ENCODE data around the gene B3GAT1.

B3GAT1 gene

DNA sequence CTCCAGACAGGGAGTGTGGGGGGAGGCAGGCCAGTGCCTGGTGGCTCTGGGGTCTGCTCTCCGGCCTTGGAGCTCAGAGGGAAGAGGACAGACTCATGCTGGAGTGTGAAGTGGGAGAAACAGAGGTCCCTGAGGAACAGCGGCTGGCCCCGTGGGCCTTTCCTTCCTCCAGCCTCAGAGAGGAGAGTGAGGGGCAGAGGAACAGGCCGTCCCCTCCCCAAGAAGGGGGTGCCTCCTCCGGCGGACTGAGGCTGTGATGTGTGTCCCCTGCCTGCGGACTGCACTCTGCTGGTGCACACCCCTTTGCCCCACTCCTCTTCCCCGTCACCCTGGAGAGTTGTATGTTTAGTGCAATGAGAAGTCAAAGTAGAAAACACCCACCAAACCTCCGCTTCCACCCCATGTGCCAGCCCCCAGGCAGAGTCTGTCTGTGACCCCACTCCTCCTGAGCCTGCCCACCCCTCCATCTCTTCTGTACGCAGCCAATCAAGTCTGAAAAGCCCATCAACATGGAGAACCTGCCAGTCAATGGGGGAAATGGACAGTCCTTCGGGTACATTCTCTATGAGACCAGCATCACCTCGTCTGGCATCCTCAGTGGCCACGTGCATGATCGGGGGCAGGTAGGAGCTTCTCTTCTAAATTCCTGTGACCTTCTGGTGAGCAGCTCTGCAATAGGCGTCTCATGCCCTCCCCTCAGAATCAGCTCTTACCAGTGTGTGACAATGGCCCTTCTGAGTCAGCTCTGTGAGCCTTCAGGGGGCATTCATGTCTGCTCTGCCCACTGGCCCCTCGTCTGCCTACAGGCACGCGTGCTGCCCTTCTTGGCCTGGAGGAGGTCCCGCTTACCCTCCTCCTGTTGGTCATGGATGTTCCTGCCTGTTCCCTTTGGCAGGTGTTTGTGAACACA, 41.3 kb downstream of the B3GAT1 start:
- DNase-seq: no peak

DNA sequence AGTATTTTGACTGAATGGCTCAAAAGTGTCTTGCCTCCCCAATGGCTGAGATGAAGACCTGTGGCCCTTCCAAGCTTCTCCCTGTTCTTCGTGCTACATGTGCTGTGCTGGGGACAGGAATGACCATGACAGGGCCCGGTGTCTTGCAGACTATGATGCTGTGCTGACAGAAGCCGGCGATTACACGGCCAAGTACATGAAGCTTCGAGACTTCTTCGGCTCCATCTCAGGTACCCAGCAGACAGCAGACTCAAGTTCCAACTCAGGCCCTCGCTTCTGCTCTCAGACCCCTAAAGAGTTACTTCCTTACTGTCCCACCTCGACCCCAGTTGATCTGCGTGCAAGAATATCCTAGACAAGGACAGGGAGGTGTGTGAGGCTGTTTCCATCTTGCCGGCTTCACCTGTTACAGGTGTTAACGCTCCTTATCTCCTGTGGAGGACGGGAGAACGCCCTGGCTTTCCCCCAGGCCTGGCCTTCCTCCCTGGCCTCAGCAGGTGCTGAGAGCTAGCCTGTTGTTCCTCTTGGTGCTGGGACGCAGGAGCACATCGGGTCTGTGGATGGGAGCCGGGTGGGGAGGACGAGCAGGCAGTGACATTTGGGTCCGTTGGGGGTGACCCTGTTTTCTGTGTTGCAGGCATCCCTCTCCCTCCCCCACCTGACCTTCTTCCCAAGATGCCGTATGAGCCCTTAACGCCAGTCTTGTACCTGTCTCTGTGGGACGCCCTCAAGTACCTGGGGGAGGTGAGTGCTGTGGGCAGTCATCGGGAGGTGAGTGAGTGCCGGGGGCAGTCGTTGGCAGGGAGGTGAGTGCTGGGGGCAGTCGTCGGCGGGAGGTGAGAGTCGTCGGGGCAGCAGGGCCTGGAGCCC, 42.2 kb downstream of the B3GAT1 start:
- no peak for DNase-seq

DNA sequence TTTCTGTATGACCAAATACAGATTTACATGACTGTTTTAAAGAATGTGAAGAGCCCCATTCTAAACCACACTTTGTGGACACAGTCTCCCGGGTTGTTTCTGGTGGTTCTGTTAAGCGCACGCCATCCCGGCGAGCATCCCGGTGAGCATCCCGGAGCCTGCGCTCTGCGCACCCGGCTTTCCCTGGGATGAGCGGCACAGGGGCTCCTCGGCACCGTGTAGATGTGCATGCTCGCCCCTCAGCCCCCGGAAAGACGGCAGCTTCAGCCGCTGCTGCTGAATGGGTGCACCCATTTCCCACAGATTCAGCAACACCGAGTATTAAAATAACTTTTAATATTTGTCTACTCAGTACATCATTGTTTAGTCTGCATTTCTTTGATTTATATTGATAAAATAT, 44.3 kb downstream of the B3GAT1 start:
- DNase-seq: no peak

DNA sequence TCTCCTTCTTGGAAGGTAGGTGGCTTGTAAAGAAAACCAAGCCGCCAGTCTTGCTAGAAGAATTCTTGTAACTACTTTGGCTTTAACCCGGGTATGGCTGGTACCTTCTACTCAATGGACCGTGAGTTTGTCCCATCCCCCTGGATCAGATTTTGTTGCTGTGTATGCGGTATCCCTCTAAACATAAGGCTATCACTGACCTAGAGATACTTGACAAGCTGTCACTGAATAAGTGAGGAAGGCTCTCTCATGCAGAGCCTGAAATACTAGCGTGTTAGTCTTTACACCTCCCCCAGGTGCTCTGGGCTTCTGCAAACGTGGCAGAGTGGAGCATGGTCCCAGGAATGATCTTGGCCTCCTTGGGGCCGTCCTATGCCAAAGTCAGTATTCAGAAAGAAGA, 45.8 kb downstream of the B3GAT1 start:
- no peak for DNase-seq

DNA sequence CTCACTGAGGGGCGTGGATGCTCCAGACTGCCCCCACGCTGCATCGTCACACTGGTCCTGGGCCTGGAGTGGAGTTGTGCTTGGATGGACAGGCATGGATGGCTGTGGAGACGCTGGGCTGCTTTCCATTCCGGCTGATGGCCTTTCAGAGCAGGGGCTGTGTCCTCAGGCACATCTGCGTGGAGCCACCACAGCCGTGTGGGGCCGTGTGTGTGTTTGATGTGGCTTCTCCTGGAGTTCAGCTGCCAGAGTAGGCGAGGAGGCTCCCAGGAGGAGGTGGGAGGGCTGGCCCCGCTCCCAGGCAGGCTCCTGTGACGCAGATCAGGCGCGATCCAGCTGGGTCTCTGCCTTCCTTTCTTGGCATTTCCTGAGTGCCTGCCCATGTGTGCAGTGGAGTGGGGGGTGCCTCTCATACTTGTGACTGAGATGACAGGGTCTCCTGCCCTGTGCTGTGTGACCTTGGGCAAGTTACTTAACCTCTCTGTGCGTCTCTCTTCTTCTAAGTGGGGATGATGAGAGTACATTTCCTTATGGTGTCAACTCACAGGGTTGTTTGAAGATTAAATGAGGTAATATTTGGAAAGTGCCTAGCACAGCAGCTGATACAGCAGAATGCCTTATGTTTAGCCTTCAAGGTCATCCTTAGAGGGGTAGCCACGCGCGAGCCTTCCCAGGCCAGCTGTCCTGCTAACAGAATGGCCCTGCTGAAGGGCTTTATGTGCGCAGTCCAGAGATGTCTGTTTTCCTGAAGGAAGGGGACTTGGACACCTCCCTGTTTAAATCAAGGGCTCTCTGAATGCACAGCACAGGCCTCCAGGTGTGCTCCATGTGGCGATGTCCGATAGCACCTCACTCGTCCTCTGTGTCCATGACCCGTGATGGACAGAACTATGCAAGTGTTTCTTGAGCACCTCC, 46.8 kb downstream of the B3GAT1 start:
- DNase-seq: no peak

DNA sequence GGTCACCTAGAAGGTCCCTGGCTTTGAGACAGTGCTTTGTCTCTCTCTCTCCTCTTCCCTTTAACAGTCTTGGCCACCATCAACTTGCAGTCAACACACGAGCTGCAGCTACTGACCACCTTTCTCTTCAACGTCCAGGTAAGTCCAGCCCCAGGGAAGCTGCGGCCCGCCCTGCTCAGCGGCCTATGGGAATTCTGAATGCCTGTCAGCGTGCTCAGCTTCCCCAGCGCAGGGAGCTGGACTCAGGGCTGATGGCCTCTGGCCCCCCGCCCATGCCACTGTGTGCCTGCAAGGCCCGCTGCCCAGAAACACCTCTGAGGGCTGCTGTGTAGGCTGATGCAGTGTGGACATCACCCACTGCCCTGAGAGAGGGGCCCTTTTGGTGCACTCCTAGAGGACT, 47.8 kb downstream of the B3GAT1 start:
- DNase-seq: no peak

DNA sequence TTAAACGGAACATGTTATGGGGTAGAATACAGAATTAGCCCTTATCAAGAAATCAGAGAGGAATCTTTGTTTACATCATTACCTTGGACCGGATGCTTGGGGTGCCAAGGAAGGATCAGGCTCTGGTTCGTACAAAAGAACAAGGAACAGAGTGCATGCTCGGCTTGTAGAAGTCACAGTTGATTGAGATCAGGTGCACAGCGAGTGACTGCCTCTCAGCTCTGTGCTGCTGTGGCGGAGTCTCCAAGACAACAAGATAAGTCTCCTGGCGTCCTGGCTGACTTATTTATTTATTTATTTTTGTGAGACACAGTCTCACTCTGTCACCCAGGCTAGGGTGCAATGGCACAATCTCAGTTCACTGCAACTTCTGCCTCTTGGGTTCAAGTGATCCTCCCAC, 48.5 kb downstream of the B3GAT1 start:
- DNase-seq: no peak

DNA sequence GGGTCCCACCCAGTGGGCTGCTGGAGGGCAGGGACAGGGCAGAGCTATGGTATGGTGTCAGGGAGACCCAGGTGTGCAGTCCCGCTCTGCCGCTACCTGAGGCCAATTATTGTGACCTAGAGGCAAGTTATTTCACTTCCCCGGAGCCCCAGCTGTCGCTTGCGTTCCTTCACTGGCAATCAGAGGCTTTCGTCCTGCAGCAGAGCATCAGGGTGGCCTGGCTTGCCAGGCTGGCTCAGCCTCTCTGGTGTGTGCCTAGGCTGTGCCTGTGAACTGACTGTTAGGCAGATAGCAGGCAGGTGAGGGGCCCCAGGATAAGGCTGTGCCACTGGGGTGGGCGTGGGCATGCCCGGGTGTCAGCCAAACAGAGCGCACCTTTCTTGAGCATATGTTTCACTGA, 48.9 kb downstream of the B3GAT1 start:
- DNase-seq: no peak

DNA sequence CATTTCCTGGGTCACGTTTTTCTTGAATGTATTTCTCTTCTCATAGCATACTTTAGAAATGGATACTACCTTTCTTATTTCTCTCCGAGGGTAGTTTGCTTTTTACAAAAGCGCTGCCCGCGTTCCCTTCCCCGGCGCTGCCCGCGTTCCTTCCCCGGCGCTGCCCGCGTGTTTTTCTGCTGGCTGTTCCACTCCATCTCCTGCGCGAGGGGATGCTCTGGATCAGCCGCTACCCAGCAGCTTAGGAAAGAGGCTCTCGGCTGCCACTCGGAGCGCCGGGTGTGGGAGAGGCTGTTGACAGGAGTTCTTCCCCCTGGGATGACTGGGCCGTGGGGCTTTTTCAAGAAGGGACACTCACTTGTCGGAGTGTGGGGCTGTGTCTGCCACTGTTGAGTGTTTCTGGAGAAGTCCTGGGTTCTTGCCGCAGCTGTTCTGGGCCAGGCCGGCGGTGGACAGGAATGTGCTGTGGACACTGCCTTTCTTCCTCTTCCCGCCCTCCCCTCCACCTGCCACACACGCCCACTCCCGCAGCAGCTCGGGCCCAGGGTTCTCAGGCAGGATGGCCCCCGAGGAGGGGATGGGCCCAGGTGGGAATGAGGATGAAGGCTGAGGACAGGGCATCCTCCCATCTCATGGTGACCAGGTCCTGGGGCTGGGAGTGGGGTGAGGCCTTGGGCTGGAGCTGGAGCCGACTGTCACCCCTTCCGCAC, 49.7 kb downstream of the B3GAT1 start:
- DNase-seq: no peak

DNA sequence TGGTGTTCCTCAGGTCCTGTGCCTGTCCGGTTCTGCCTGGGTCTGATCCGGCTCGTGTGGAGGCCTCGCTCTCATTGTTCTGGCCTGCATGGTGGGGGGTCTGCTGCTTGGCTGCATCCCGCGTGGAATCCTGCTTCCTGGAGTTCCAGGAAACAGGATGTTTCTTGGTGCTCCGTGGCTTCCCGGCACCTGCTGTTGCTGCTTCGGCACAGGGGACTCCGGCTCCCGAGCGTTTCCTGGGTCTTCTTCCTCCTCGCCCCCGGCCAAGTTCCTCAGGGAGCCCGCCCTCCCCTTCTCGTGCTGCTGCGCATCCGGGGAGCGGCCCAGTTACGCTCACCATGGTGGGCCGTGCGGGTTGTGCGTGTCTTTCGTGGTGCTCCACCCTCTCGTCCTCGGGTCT, 50.4 kb downstream of the B3GAT1 start:
- DNase-seq: no peak

DNA sequence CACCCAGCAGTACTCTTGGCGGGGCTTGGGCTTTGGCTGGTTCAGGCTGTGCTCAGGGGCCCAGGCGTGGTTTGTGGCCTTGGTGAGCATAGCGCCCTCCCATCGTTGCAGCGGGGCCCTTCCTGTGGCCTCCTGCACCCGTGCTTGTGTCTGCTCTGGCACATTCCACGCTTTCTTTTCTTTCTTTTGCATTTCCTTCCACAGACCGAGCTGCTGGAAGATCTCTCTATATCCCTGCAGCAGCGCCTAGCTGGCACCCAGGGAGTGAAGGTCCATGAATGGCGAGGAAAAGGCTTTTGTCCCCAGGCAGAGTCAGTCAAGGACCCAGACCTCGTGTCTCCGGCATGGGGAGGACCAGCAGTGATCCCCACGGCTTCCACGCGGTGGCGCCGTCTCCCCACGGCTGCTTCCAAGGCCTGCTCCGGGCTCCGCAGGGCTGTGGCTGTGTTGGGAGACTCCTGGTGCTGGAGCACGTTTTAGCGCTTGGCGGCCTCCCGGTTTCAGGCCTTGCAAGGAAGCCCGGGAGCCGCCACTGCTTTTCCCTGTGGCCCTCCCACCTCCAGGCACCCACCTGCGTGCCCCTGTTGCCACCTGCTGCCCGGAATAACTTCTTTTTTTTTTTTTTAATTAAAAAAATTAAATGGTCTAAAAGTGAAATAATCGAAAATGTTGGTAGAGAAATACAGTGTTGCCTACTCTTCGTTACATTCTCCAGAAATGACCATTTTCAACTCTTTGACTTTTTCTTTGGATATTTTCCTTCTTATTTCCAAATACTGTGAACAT, 51.8 kb downstream of the B3GAT1 start:
- no peak for DNase-seq

DNA sequence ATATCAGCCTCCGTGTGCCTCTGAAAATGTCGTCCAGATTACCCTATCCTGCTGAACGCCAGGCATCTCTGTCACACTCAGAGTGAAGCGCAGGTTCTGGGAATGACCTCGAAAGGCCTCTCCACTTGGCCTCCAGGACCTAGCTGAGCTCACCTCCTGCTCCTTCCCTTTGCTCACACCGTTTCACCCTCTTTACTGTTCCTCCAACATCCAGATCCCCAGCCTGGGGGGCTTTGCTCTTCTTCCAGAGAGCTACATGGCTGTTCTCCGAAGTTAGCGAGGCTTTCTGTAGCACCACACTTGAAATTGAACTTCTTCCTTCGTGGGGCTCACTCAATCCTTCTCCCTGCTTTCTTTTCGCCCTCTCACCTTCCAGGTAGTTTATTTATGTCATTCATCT, 52.4 kb downstream of the B3GAT1 start:
- no peak for DNase-seq

DNA sequence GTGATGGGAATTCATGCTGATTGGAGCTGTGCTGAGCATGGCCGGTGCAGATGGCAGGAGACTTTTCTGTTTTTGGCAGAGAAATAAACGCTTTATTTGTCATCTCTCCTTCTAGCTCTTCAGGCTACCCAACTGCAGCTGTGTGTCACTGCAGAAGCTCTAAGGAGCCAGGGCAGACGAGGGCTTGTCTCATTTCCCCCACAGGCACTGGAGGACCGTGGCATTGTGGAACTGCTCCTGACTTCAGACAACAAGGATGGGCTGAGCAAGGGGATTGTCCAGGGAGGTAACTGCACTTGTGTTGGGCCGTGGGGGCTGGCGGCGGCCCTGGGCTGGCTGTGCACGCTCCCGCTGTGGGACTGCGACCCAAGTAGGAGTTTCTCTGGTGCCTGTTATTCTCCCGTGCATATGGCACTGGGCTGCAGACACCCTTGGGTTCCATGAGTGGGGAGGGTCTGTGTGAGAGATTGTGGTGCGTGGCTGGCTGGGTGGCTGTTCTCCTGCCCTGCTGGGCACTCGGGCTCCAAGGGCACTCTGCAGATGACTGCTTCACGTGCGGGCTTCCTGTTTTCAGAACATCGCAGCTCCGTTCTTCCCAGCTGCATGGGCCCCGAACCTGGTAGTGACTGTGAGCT, 53.1 kb downstream of the B3GAT1 start:
- no peak for DNase-seq

DNA sequence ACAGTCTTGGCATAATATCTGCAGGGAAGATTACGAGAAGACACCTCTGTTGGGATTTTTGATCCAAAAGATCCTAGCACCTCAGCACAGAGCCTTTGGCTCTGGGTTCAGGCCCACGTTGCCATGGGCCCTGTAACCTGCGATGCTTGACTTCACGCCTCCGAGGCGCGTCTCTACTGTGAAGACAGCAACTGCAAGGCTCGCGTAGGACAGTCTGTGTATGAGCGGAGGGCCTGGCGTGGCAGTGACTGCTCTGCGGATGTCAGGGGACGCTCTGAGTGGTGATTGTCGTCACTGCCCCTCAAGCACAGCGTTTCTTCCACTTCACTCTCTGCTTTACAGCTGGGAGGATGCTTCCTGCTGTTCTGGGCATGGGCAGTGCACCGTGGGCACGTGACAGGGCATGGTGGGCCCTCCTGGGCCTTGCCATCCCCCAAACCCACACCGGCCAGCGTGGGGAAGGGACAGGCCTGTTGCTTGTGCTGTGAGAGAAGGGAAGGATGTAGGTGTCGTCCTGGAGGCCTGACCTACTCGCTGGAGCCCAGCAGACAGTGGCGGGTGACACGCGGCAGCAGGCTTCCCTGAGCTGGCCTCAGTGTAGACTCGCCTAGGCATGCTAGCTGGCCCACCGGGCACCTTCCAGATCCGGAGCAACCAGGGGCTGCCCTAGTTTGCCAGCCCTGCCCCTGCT, 53.7 kb downstream of the B3GAT1 start:
- DNase-seq: no peak

DNA sequence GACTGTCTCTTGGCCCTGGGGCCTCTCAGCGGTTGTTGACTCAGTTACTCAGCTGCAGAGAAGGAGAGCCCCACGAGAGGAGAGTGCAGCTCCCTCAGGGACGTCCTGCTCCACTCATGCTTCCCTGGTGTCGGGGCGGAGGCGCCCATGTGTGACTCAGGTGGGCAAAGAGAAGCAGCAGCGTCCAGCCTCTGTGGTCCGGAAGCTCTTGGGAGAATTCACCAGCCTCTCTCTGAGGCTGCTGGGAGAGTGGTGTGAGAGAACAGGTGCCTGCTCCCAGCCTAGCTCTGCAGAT, 54.5 kb downstream of the B3GAT1 start:
- no peak for DNase-seq

DNA sequence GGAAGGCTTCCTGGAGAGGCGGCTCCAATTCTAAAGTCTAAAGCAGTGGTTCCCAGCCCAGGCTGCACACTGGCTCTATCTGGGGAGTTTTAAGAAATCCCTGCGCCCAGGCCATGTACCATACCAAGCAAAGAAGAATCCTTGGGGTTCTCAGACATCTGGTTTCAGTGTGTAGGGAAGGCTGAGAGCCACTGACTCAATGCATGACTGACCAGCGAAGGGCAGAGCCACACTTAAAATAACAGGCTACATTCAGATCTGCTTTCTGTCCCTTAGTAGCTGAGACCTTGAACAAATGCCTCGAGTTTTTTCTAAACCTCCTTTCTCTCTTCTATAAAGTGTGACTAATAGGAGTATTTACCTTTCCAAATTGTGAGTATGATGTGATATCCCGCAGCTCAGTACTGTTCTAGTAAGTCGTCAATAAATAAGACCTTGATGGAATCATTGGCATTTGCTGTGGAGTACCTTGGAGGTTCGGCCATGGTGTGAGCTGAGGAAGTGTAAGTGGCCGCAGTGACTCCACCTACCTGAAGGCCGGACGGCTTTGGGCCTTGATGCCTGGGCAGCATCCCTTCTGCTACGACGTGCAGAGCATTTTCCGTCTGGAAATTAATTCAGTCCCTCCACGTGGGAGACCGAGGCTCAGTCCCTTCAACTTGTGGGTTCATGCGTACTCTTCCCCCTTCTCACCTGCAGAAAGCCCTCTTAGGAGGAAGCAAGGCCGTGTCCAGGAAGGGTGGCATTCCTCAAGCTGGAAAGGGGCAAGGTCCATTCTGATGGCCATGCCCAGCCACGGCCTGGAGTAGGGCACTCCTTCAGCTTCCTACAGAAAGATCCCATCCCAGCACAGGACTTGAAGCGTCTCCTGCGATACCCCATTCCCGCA, 55.1 kb downstream of the B3GAT1 start:
- DNase-seq: no peak

DNA sequence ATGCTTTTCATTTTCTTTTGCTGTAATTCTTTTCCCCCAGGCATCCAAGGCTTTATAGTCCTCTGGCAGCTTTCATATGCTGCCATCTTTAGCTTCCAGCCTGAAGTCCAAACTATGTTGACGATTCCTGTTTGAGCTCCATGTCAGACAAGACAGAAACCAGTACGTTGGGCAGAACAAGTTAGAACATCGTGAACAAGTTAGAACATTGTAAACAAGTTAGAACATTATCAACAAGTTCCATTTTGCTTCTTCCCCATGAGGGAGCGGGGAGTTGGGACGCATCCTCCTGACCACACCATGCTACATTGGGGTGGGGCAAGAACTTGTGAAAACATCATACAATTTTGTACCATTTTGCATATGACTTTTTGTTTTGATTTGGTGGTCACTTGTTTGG, 56.4 kb downstream of the B3GAT1 start:
- no peak for DNase-seq

DNA sequence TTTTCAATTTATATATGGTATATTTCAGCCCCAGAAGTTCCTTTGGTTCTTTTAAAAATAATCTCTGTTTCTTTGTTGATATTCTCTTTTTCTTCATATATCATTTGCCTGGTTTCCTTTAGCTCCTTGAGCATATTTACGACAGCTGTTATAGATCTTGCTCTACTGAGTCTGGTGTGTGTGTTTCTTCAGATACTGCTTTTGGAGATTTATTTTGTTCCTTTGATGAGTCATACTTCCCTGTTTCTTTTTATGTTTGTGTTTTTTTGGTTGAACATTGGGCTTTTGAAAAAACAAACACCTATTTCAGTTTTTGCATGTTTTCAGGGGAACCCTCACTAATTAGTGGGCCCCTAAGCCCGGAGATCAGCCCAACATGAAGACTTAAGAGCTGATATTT, 56.9 kb downstream of the B3GAT1 start:
- DNase-seq: no peak

DNA sequence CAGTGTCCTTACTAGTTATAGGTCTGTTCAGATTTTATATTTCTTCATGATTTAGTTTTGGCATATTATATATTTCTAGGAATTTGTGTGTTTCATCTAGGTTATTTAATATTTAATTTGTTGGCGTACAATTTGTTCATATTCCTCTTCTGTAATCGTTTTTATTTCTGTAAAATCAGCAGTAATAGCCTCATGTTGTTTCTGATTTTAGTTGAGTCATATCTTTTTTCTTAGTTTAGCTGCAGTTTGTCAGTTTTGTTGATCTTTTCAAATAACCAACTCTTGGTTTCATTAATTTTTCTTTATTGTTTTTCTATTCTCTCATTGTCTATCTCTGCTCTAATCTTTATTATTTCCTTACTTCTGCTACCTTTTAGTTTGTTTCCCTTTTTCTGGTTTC, 59.9 kb downstream of the B3GAT1 start:
- no peak for DNase-seq

DNA sequence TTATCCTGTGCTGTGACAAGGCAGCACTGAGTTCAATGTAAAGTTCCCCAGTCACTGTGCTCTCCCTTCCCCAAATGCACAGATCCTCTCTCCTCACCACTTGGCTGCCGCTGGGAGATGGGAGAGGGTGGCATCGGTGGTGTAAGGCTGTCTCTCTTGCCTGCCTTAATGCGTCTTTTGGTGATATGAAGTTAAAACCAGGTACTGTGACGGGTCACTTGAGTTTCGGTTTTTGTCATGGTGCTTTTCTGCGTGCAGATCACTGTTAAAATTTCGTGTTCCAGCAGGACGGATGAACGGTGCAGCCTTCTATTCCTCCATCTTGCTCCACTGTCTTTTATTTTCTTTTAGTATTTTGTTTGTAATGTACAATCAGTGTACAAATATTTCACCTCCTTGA, 61.7 kb downstream of the B3GAT1 start:
- DNase-seq: no peak

Data from NCI-H1105 (cell line).